ENCODE data around the gene NLRC5.

NLRC5 gene

GRCh38 chr16:56988948-56989945 lies at the start of gene NLRC5:
Gene NLRC5, plus strand, starts transcription at chr16:56989557. Its CDS starts 31,156 bp downstream, at chr16:57020713.
- Histone ChIP-seq H3K79me2 (ENCODE audit: insufficient read depth, low read length) (no peaks in the 10 kb centered on the region), H3K27me3 (ENCODE audit: insufficient read depth, low read length, poor library complexity) (no peaks in the 10 kb centered on the region), H3K27ac (ENCODE audit: low read length) (peak within 1 kb of the TSS; percentile 59), H3K4me1 (ENCODE audit: insufficient read depth, low read length) (peaks cover 18% of the 10 kb centered on the region), H3K9ac (ENCODE audit: low read depth, low read length) (peak within 1 kb of the TSS; percentile 72), H2AFZ (ENCODE audit: low read depth, low read length) (peak within 1 kb of the TSS; percentile 87), H3K9me3 (ENCODE audit: insufficient read depth, low read length, severe bottlenecking) (no peaks in the 10 kb centered on the region), H3K4me3 (ENCODE audit: low read depth in 1 of 2, low read length in 2 of 2) (peak within 1 kb of the TSS; percentile 45 to 80; a peak in 3 of 4 replicates), H3K36me3 (ENCODE audit: insufficient read depth, low read length) (no peaks in the 10 kb centered on the region), H4K20me1 (ENCODE audit: insufficient read depth, low read length) (no peaks in the 10 kb centered on the region), H3K4me2 (ENCODE audit: insufficient read depth, low read length) (peak within 1 kb of the TSS; percentile 95)
- TF ChIP-seq CTCF (IDR thresholded peaks at IDR 0.05; ENCODE audit: borderline replicate concordance, extremely low read depth, low read length, poor library complexity, severe bottlenecking) (peak; percentile 7), EZH2 (IDR thresholded peaks at IDR 0.05; ENCODE audit: borderline replicate concordance, low read depth, low read length, severe bottlenecking) (no peak)
- peak; percentile 92 for DNase-seq
- peak; percentile 98 for ATAC-seq (ENCODE audit: insufficient read depth, low read depth)

GRCh38 chr16:56939801-56940200 lies 49.6 kb upstream of the NLRC5 start:
- no peak overlapping the region for H3K4me2 ChIP-seq (ENCODE audit: insufficient read depth, low read length)
- no peak overlapping the region for H3K4me3 ChIP-seq (ENCODE audit: low read depth in 1 of 2, low read length in 2 of 2)
- no peak overlapping the region for H2AFZ ChIP-seq (ENCODE audit: low read depth, low read length)
- H3K27ac ChIP-seq (ENCODE audit: low read length) = no peak overlapping the region
- TF ChIP-seq EZH2 (IDR thresholded peaks at IDR 0.05; ENCODE audit: borderline replicate concordance, low read depth, low read length, severe bottlenecking) (no peak), CTCF (IDR thresholded peaks at IDR 0.05; ENCODE audit: borderline replicate concordance, extremely low read depth, low read length, poor library complexity, severe bottlenecking) (no peak)
- ATAC-seq (ENCODE audit: insufficient read depth, low read depth) (no peak), DNase-seq (no peak)
- peaks cover 24% of the 10 kb centered on the region for H3K4me1 ChIP-seq (ENCODE audit: insufficient read depth, low read length)
- H3K79me2 ChIP-seq (ENCODE audit: insufficient read depth, low read length) = peaks cover 37% of the 10 kb centered on the region
- H3K36me3 ChIP-seq (ENCODE audit: insufficient read depth, low read length) = peaks cover 99% of the 10 kb centered on the region
- H3K9ac ChIP-seq (ENCODE audit: low read depth, low read length) = no peak overlapping the region
- H4K20me1 ChIP-seq (ENCODE audit: insufficient read depth, low read length) = peaks cover 13% of the 10 kb centered on the region; the same call in 1 of the 2 replicates
- H3K9me3 ChIP-seq (ENCODE audit: insufficient read depth, low read length, severe bottlenecking) = no peaks in the 10 kb centered on the region
- H3K27me3 ChIP-seq (ENCODE audit: insufficient read depth, low read length, poor library complexity) = no peaks in the 10 kb centered on the region

- peaks cover 11% of the 10 kb centered on the region for H3K4me1 ChIP-seq (ENCODE audit: insufficient read depth, low read length)
- no peak overlapping the region for H3K27ac ChIP-seq (ENCODE audit: low read length)
- H3K27me3 ChIP-seq (ENCODE audit: insufficient read depth, low read length, poor library complexity) = no peaks in the 10 kb centered on the region
- DNase-seq = no peak
- no peak overlapping the region for H2AFZ ChIP-seq (ENCODE audit: low read depth, low read length)
- H3K9ac ChIP-seq (ENCODE audit: low read depth, low read length) = no peak overlapping the region
- TF ChIP-seq EZH2 (IDR thresholded peaks at IDR 0.05; ENCODE audit: borderline replicate concordance, low read depth, low read length, severe bottlenecking) (no peak), CTCF (IDR thresholded peaks at IDR 0.05; ENCODE audit: borderline replicate concordance, extremely low read depth, low read length, poor library complexity, severe bottlenecking) (no peak)
- ATAC-seq (ENCODE audit: insufficient read depth, low read depth) = no peak
- peaks cover 24% of the 10 kb centered on the region for H3K79me2 ChIP-seq (ENCODE audit: insufficient read depth, low read length)
- H3K4me3 ChIP-seq (ENCODE audit: low read depth in 1 of 2, low read length in 2 of 2) = no peak overlapping the region
- peaks cover 93% of the 10 kb centered on the region for H3K36me3 ChIP-seq (ENCODE audit: insufficient read depth, low read length)
- H3K9me3 ChIP-seq (ENCODE audit: insufficient read depth, low read length, severe bottlenecking) = no peaks in the 10 kb centered on the region
- no peak overlapping the region for H3K4me2 ChIP-seq (ENCODE audit: insufficient read depth, low read length)
- peaks cover 8% of the 10 kb centered on the region; the same call in 1 of the 2 replicates for H4K20me1 ChIP-seq (ENCODE audit: insufficient read depth, low read length)
Observed at GRCh38 chr16:56941092-56941491, 48.3 kb upstream of the NLRC5 start.

Data from DND-41 (cell line).